Fibroblast of mammary gland (primary cell): ENCODE data around the gene PLVAP.

ENCODE experiments used
- DNase-seq: peaks from one replicate; pipeline ENCODE4 v3.0.0-alpha.2; 2010; ENCODE audit warnings: low read depth
- H3K4me3 ChIP-seq: 2 replicates; pipeline ENCODE4 v1.5.1; 2011; ENCODE audit warnings: low read depth, mild to moderate bottlenecking, low read length, moderate library complexity; ENCODE audit not compliant: control insufficient read depth
- TF ChIP-seq, protein P1 (sequence below): conservative IDR thresholded peaks from 2 replicates; pipeline ENCODE4 v1.5.1; 2011; ENCODE audit warnings: low read depth, low read length, inconsistent platforms; ENCODE audit not compliant: control insufficient read depth, insufficient read depth

Gene PLVAP

DNA sequence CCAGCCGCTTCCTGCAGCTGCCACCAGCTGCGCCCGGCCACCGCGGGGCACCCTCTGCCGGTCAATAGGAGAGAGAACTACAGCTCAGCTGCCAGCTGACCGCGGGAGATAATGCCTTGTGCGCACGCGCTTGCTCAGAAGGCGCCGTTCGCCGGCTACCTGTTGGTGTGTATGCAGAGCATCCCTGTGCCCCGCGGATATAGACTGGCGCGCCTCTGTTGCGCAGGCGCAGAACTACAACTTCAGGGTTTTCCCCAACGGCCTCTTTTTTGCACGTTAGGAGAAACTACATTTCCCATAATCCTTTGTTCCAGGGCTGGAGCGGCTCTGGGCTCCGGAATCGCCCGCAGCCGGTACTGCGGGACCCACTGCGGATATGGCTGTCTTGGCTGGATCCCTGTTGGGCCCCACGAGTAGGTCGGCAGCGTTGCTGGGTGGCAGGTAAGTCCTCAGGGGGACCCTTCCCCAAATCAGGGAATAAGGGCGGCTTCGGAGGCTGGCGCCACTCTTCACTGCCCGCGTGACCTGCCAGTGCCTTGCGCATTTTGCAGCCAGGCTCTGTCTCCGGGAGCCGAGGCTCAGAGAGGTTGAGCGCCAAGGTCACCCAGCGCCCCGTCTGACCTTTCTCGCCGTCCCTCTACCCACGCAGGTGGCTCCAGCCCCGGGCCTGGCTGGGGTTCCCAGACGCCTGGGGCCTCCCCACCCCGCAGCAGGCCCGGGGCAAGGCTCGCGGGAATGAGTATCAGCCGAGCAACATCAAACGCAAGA, 71.4 kb downstream of the PLVAP start, which contains the start of gene MRPL34:
Gene MRPL34 (plus strand): TSS at position 356 of the 768 bp plus-strand sequence. CDS start 21 bp downstream, at position 377.
- peak; percentile 98 for DNase-seq
- TF ChIP-seq, protein P1, sequence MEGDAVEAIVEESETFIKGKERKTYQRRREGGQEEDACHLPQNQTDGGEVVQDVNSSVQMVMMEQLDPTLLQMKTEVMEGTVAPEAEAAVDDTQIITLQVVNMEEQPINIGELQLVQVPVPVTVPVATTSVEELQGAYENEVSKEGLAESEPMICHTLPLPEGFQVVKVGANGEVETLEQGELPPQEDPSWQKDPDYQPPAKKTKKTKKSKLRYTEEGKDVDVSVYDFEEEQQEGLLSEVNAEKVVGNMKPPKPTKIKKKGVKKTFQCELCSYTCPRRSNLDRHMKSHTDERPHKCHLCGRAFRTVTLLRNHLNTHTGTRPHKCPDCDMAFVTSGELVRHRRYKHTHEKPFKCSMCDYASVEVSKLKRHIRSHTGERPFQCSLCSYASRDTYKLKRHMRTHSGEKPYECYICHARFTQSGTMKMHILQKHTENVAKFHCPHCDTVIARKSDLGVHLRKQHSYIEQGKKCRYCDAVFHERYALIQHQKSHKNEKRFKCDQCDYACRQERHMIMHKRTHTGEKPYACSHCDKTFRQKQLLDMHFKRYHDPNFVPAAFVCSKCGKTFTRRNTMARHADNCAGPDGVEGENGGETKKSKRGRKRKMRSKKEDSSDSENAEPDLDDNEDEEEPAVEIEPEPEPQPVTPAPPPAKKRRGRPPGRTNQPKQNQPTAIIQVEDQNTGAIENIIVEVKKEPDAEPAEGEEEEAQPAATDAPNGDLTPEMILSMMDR, result peak; percentile 57

DNA sequence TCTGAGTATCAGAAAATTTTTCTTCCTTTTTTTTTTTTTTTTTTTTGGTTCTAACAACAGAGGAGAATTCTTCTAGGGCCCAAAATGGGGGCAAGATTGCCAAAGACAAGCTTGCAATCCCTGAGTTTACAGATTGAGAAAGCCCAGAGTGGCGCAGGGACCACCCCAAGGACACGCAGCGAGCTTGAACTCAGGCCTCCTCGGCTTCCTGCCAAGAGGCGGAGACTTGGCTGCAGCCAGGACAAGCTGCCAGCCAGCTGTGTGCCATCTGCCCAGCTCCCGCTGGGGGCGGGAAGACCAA, 72.0 kb downstream of the PLVAP start:
- no peak for DNase-seq
- peak overlapping the region; percentile 78 for H3K4me3 ChIP-seq
- TF ChIP-seq, protein P1, result no peak

More for the DNA sequence above, 71.4 kb downstream of the PLVAP start, which contains the start of gene MRPL34:
- peak within 1 kb of the TSS; percentile 78 for H3K4me3 ChIP-seq

DNA sequence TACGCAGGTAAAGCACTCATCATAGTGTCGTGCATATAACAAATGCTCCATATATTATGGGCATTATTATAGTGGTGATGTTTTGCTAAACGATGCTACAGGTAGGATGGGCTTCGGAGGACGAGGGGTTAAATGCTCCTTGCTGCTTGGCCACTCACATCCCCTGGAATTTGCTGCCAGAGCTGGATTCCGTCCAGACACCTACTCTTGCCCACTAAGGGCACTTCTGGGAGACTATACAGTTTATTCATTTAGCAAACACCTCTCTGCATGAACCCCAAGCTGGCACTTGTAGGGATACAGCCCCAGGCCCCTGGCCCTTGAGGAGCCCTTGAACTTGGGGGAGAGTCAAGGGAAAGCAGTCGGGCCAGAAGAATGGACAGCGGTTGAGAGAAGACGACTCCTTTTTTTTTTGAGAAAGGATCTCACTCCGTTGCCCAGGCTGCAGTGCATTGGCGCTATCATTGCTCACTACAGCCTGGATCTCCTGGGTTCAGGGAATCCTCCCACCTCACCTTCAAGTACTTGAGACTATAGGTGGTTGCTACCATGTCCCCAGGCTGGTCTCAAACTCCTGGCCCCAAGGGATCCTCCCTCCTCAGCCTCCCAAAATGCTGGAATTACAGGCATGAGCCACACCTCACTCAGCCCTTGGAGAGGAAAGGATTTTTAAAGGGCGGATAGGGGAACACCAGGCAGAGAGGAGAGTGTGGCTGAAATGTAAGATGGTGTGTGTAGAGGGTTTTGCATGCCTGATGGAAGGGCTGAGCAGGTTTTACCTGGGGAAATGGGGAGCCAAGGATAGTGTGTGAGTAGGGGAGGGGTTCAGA, 72.5 kb downstream of the PLVAP start:
- no peak overlapping the region for H3K4me3 ChIP-seq
- DNase-seq, result no peak
- TF ChIP-seq, protein P1, result no peak

DNA sequence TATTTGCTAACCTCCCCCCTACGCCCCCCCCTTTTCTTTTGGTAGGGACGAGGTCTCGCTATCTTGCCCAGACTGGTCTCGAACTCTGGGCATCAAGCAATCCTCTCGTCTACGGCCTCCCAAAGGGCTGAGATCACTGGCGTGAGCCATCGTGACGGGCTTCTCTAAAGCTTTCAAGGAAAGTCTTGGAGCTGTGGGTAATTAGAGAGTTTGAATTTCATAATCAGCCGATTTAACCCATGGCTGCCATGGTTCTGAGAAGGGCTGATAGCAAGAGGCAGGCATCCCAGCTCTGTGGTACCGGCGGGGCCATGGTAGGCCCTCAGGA, 73.2 kb downstream of the PLVAP start:
- peak; percentile 40 for DNase-seq
- TF ChIP-seq, protein P1, result no peak
- H3K4me3 ChIP-seq, result no peak overlapping the region

DNA sequence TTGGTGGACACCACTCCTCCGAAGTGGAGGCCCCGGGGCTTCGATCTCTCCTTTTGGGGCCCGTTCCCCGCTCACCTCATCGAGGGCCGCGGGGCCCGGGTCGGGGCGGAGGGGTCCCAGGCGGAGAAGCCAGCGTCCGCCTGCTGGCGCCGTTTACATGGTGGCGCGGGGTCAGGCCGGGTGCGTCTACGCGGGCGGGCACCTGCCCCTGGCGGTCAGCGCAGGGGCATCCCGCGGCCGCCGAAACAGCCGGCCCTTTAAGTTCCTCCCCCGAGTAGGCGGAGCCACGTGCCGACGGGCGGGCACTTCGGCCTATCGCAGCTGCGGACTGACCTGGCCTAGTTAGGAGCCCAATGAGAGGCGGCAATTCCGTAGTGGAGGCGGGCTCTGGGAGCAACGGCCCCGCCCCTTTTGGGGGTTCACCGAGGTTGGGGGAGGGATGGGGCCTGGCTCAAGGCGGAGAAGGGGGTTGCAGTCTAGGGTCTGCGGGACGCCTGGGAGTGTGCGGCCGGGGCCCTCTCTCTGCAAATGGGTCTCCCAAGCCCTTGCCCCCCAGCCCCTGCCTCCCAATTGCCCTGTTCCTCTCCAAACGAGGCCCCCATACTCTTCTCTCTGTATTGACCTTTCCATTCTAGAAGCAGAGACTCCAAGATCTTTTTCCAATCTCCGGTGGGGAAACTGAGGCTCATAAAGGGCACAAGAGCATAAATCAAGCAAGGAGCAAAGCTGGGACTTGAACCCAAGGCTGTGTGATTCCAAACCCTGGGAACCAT, 73.8 kb downstream of the PLVAP start, which contains the start of gene ABHD8:
Gene ABHD8 (minus strand): TSS at position 259 of the 773 bp plus-strand sequence. CDS start 1,809 bp downstream, outside the sequence.
- H3K4me3 ChIP-seq, result peak within 1 kb of the TSS; percentile 62
- TF ChIP-seq, protein P1, result no peak
- DNase-seq, result peak; percentile 94
